ENCODE measurements around the gene CABP2. TPM values are rescaled to one million over a fixed set of nuclear protein-coding genes. Genes with fewer than 3 reads are reported as not detected.

Gene CABP2
- total and polyA plus RNA-seq, 2 donors (not counting 1 experiment from before 2014, with no cell fraction given): not detected

- H3K27ac ChIP-seq (ENCODE audit: insufficient read depth, low read length): no peak overlapping the region
Measured at GRCh38 chr11:67539550-67539949, 16.3 kb upstream of the CABP2 start.

GRCh38 chr11:67538823-67539505, 15.7 kb upstream of the CABP2 start:
- no peak overlapping the region for H3K9ac ChIP-seq (ENCODE audit: insufficient read depth, low read length)

More at GRCh38 chr11:67539550-67539949, 16.3 kb upstream of the CABP2 start:
- no peaks in the 10 kb centered on the region for H3K9me3 ChIP-seq (ENCODE audit: control insufficient read depth, insufficient read depth, low read depth, low read length)
- no peak overlapping the region for H3K4me2 ChIP-seq (ENCODE audit: extremely low read depth, insufficient read depth, low read length)
- H3K4me1 ChIP-seq (ENCODE audit: control insufficient read depth, extremely low read depth, insufficient read depth, low read length): no peaks in the 10 kb centered on the region
- H3K9ac ChIP-seq (ENCODE audit: insufficient read depth, low read length): no peak overlapping the region
- no peaks in the 10 kb centered on the region for H3K27me3 ChIP-seq (ENCODE audit: control insufficient read depth, insufficient read depth, low read length)
- no peak for DNase-seq (ENCODE audit: low read depth in 2 of 2)
- H3K36me3 ChIP-seq (ENCODE audit: control insufficient read depth, insufficient read depth, low read length): no peaks in the 10 kb centered on the region
- TF ChIP-seq EZH2 (IDR thresholded peaks at IDR 0.05; ENCODE audit: low read length, missing control alignments): no peak
- TF ChIP-seq CTCF (conservative IDR thresholded peaks at IDR 0.05 in 1 of 2, IDR thresholded peaks at IDR 0.05 in 1 of 2; ENCODE audit: low read depth in 1 of 2, low read length in 2 of 2): no peak
- no peak overlapping the region for H3K4me3 ChIP-seq (replicated peaks in 1 of 4; ENCODE audit: control extremely low read depth in 1 of 4, insufficient read depth in 1 of 4, low read depth in 3 of 4, low read length in 4 of 4)
- H2AFZ ChIP-seq (ENCODE audit: low read length): no peak overlapping the region
- H4K20me1 ChIP-seq (ENCODE audit: control insufficient read depth, extremely low read depth, insufficient read depth, low read length): no peaks in the 10 kb centered on the region
- no peaks in the 10 kb centered on the region for H3K79me2 ChIP-seq (ENCODE audit: control insufficient read depth, insufficient read depth, low read length)

GRCh38 chr11:67538306-67538705, 15.1 kb upstream of the CABP2 start:
- H3K27ac ChIP-seq (ENCODE audit: insufficient read depth, low read length): no peak overlapping the region
- H2AFZ ChIP-seq (ENCODE audit: low read length): no peak overlapping the region
- no peak overlapping the region for H3K9ac ChIP-seq (ENCODE audit: insufficient read depth, low read length)
- H3K4me2 ChIP-seq (ENCODE audit: extremely low read depth, insufficient read depth, low read length): no peak overlapping the region
- H3K4me1 ChIP-seq (ENCODE audit: control insufficient read depth, extremely low read depth, insufficient read depth, low read length): no peaks in the 10 kb centered on the region
- H3K36me3 ChIP-seq (ENCODE audit: control insufficient read depth, insufficient read depth, low read length): no peaks in the 10 kb centered on the region
- no peak overlapping the region for H3K4me3 ChIP-seq (replicated peaks in 1 of 4; ENCODE audit: control extremely low read depth in 1 of 4, insufficient read depth in 1 of 4, low read depth in 3 of 4, low read length in 4 of 4)
- DNase-seq (ENCODE audit: low read depth in 2 of 2): no peak
- H4K20me1 ChIP-seq (ENCODE audit: control insufficient read depth, extremely low read depth, insufficient read depth, low read length): no peaks in the 10 kb centered on the region
- H3K9me3 ChIP-seq (ENCODE audit: control insufficient read depth, insufficient read depth, low read depth, low read length): no peaks in the 10 kb centered on the region
- no peak for TF ChIP-seq CTCF (conservative IDR thresholded peaks at IDR 0.05 in 1 of 2, IDR thresholded peaks at IDR 0.05 in 1 of 2; ENCODE audit: low read depth in 1 of 2, low read length in 2 of 2)
- no peak for TF ChIP-seq EZH2 (IDR thresholded peaks at IDR 0.05; ENCODE audit: low read length, missing control alignments)
- H3K27me3 ChIP-seq (ENCODE audit: control insufficient read depth, insufficient read depth, low read length): no peaks in the 10 kb centered on the region
- no peaks in the 10 kb centered on the region for H3K79me2 ChIP-seq (ENCODE audit: control insufficient read depth, insufficient read depth, low read length)

More at GRCh38 chr11:67538823-67539505, 15.7 kb upstream of the CABP2 start:
- no peaks in the 10 kb centered on the region for H3K4me1 ChIP-seq (ENCODE audit: control insufficient read depth, extremely low read depth, insufficient read depth, low read length)
- H3K27me3 ChIP-seq (ENCODE audit: control insufficient read depth, insufficient read depth, low read length): no peaks in the 10 kb centered on the region
- H3K4me2 ChIP-seq (ENCODE audit: extremely low read depth, insufficient read depth, low read length): no peak overlapping the region
- DNase-seq (ENCODE audit: low read depth in 2 of 2): no peak
- H2AFZ ChIP-seq (ENCODE audit: low read length): no peak overlapping the region
- TF ChIP-seq EZH2 (IDR thresholded peaks at IDR 0.05; ENCODE audit: low read length, missing control alignments): no peak
- no peak for TF ChIP-seq CTCF (conservative IDR thresholded peaks at IDR 0.05 in 1 of 2, IDR thresholded peaks at IDR 0.05 in 1 of 2; ENCODE audit: low read depth in 1 of 2, low read length in 2 of 2)
- H3K36me3 ChIP-seq (ENCODE audit: control insufficient read depth, insufficient read depth, low read length): no peaks in the 10 kb centered on the region
- H3K9me3 ChIP-seq (ENCODE audit: control insufficient read depth, insufficient read depth, low read depth, low read length): no peaks in the 10 kb centered on the region
- no peak overlapping the region for H3K27ac ChIP-seq (ENCODE audit: insufficient read depth, low read length)
- H3K4me3 ChIP-seq (replicated peaks in 1 of 4; ENCODE audit: control extremely low read depth in 1 of 4, insufficient read depth in 1 of 4, low read depth in 3 of 4, low read length in 4 of 4): no peak overlapping the region
- no peaks in the 10 kb centered on the region for H3K79me2 ChIP-seq (ENCODE audit: control insufficient read depth, insufficient read depth, low read length)
- H4K20me1 ChIP-seq (ENCODE audit: control insufficient read depth, extremely low read depth, insufficient read depth, low read length): no peaks in the 10 kb centered on the region

Data from fibroblast of lung (primary cell).